Measurements from ENCODE around the gene PPIL3. TPM values are rescaled to one million over a fixed set of nuclear protein-coding genes. Genes with fewer than 3 reads are reported as not detected.

PPIL3 gene
- total and polyA plus RNA-seq, 9 of the 15 experiments (the other 6 are each of a cell fraction or from before 2014, with no cell fraction given): 22.4 to 66.2 (median 49.0) TPM

DNA sequence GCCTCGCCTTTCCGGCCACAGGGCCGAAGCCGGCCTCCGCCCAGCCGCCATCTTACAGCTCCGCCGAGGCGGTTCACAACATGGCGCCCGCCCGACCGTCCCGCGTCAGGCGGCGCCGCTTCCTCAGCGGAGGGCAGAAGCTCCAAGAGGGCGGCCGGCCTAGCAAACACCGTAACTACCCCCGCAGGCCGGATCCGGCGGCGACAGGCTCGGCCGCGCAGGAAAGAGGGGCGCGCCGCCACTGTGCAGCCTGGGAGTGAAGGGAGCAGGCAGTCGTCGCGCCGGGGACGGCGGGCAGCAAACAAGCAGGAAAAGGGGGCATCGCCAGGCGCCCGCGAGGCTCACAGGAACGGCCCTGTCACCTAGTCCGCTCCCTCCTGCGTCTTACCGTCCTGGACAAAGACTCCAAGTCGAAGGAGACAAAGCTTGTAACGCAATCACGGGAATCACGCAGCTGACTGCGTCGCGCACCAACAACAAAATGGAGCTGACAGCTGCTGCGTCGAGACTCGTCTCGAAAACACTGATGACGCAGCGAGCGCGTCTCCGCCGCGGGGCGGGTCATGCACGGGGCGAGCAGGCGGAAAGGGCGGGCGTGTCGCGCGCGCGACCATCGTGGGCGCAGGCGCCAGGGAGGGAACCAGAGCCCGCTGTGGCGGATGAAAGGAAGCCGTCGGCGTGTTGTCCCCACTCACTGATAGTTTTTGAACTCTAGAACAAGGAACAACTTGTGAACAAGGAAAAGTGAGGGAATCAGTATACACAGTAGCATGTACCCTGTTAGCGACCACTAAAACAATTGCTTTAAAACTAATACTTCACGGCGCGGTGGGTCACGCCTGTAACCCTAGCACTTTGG is 24.5 kb downstream of the PPIL3 start, which contains the start of gene CLK1 (continued):
- TF ChIP-seq SMAD3 (CRISPR knock-in tag; conservative IDR thresholded peaks at IDR 0.05) (0 out of 2 replicates have a peak, but pooled peaks have one; percentile 4), CEBPG (CRISPR knock-in tag; IDR thresholded peaks at IDR 0.05) (peak; percentile 51; the same call in 1 of the 2 replicates), CEBPG (tag; conservative IDR thresholded peaks at IDR 0.05 in 1 of 2, IDR thresholded peaks at IDR 0.05 in 1 of 2) (no peak; a peak in 1 of 4 replicates), CHD2 (IDR thresholded peaks at IDR 0.05; ENCODE audit: low read depth, low read length) (0 out of 2 replicates have a peak, but pooled peaks have one; percentile 27), MEF2A (IDR thresholded peaks at IDR 0.05; ENCODE audit: control insufficient read depth, low read depth, low read length) (no peak), MTA3 (IDR thresholded peaks at IDR 0.05; ENCODE audit: borderline replicate concordance) (0 out of 2 replicates have a peak, but pooled peaks have one; percentile 78), ZNF589 (CRISPR knock-in tag; IDR thresholded peaks at IDR 0.05; ENCODE audit: low read depth) (peak; percentile 13; the same call in 1 of the 2 replicates), NR2F6 (CRISPR knock-in tag; IDR thresholded peaks at IDR 0.05) (no peak), SAFB (IDR thresholded peaks at IDR 0.05; ENCODE audit: borderline replicate concordance, low read depth, low read length) (peak; percentile 88), EHMT2 (IDR thresholded peaks at IDR 0.05) (no peak), SMARCA4 (IDR thresholded peaks at IDR 0.05) (no peak), CAMTA2 (CRISPR knock-in tag; conservative IDR thresholded peaks at IDR 0.05) (no peak), BACH1 (tag; IDR thresholded peaks at IDR 0.05) (no peak), RBM22 (IDR thresholded peaks at IDR 0.05; ENCODE audit: low read depth, low read length, poor library complexity, severe bottlenecking) (peak; percentile 89), ZBTB33 (CRISPR knock-in tag; IDR thresholded peaks at IDR 0.05) (peak; percentile 53; the same call in 1 of the 2 replicates), RAD51 (IDR thresholded peaks at IDR 0.05; ENCODE audit: borderline replicate concordance, low read depth) (no peak), THRB (CRISPR knock-in tag; conservative IDR thresholded peaks at IDR 0.05) (no peak), BRD9 (IDR thresholded peaks at IDR 0.05; ENCODE audit: low read depth, partially characterized antibody) (no peak), ESRRA (IDR thresholded peaks at IDR 0.05; ENCODE audit: borderline replicate concordance, low read depth) (peak; percentile 45; the same call in 1 of the 2 replicates), L3MBTL2 (IDR thresholded peaks at IDR 0.05) (peak; percentile 89), DLX4 (CRISPR knock-in tag; IDR thresholded peaks at IDR 0.05) (no peak), KLF13 (tag; IDR thresholded peaks at IDR 0.05; ENCODE audit: borderline replicate concordance, low read depth) (no peak; the same call in 1 of the 2 replicates)
- TF ChIP-seq, protein P1, sequence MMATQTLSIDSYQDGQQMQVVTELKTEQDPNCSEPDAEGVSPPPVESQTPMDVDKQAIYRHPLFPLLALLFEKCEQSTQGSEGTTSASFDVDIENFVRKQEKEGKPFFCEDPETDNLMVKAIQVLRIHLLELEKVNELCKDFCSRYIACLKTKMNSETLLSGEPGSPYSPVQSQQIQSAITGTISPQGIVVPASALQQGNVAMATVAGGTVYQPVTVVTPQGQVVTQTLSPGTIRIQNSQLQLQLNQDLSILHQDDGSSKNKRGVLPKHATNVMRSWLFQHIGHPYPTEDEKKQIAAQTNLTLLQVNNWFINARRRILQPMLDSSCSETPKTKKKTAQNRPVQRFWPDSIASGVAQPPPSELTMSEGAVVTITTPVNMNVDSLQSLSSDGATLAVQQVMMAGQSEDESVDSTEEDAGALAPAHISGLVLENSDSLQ (IDR thresholded peaks at IDR 0.05): peak; percentile 75; the same call in 1 of the 2 replicates
- TF ChIP-seq, protein P2, sequence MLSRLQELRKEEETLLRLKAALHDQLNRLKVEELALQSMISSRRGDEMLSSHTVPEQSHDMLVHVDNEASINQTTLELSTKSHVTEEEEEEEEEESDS (CRISPR knock-in tag; IDR thresholded peaks at IDR 0.05): no peak
